NOMO-1 treated with dmso at 0.1 percent for 144 hours (cell line): ENCODE results near the gene MFSD2B.
"Not testable (repeated sequence)": the region's sequence is repeated elsewhere in the genome, so short reads cannot be mapped to it uniquely, and the experiment has no call there.

Experiments
- DNase-seq: peaks from one replicate; lab custom pipeline; 2025; ENCODE audit not compliant: unreplicated experiment; lab: John Stamatoyannopoulos, UW

The MFSD2B gene

GRCh38 chr2:24018241-24018640 is 8.4 kb downstream of the MFSD2B start:
- no peak for DNase-seq

- no peak for DNase-seq
These were observed 9.8 kb downstream of the MFSD2B start for GRCh38 chr2:24019729-24020128.

- no peak for DNase-seq
These were observed 10.4 kb downstream of the MFSD2B start for GRCh38 chr2:24020244-24020643.

GRCh38 chr2:24021122-24021998 is 11.5 kb downstream of the MFSD2B start:
- DNase-seq: no peak

- no peak for DNase-seq
These were observed 12.6 kb downstream of the MFSD2B start for GRCh38 chr2:24022324-24022974.

- no peak for DNase-seq
These were observed 13.2 kb downstream of the MFSD2B start for GRCh38 chr2:24022975-24023575.

- DNase-seq: no peak
These were observed 14.1 kb downstream of the MFSD2B start for GRCh38 chr2:24024018-24024417.

- no peak for DNase-seq
These were observed 15.2 kb downstream of the MFSD2B start for GRCh38 chr2:24024996-24025663.

- no peak for DNase-seq
These were observed 16.3 kb downstream of the MFSD2B start for GRCh38 chr2:24026233-24026632.

GRCh38 chr2:24038786-24039499 is 29.1 kb downstream of the MFSD2B start:
- no peak for DNase-seq

- DNase-seq: no peak
These were observed 30.6 kb downstream of the MFSD2B start for GRCh38 chr2:24040511-24040910.

- DNase-seq: not testable (repeated sequence)
These were observed 33.2 kb downstream of the MFSD2B start for GRCh38 chr2:24043133-24043532.

GRCh38 chr2:24045511-24046508 is 35.9 kb downstream of the MFSD2B start:
- no peak for DNase-seq

- DNase-seq: no peak
These were observed 36.7 kb downstream of the MFSD2B start for GRCh38 chr2:24046599-24046929.

- DNase-seq: peak; percentile 98
These were observed 37.2 kb downstream of the MFSD2B start, which contains the start of gene WDCP for GRCh38 chr2:24046930-24047702. Gene WDCP, minus strand, starts transcription at chr2:24047391. Its CDS starts 7,897 bp downstream, at chr2:24039494.

GRCh38 chr2:24047703-24048033 is 37.8 kb downstream of the MFSD2B start:
- no peak for DNase-seq

- no peak for DNase-seq
These were observed 39.0 kb downstream of the MFSD2B start for GRCh38 chr2:24048769-24049484.

- no peak for DNase-seq
These were observed 39.7 kb downstream of the MFSD2B start, which contains the start of gene FKBP1B for GRCh38 chr2:24049485-24050021. Gene FKBP1B, plus strand, starts transcription at chr2:24049741. Its CDS starts 109 bp downstream, at chr2:24049850.
